BLaER1 (cell line): ENCODE data around the gene RNF187.
A peak's percentile ranks its signal among the peaks of the same experiment; 100 is the strongest.

Source experiments
- H3K27ac ChIP-seq: shearing (Covaris generic); formaldehyde crosslinking; 2 replicates; pipeline ENCODE4 v1.8.1; 2022
- H3K27me3 ChIP-seq: shearing (Covaris generic); formaldehyde crosslinking; 2 replicates; pipeline ENCODE4 v1.8.1; 2022
- H3K36me3 ChIP-seq: shearing (Covaris generic); formaldehyde crosslinking; 2 replicates; pipeline ENCODE4 v1.8.1; 2022
- H3K4me1 ChIP-seq: shearing (Covaris generic); formaldehyde crosslinking; 2 replicates; pipeline ENCODE4 v1.8.1; 2022
- H3K4me2 ChIP-seq: shearing (Covaris generic); formaldehyde crosslinking; 2 replicates; pipeline ENCODE4 v1.8.1; 2022
- H3K4me3 ChIP-seq: shearing (Covaris generic); formaldehyde crosslinking; 2 replicates; pipeline ENCODE4 v1.8.1; 2022
- H3K9ac ChIP-seq: shearing (Covaris generic); formaldehyde crosslinking; 2 replicates; pipeline ENCODE4 v1.8.1; 2022
- H3K9me3 ChIP-seq: shearing (Covaris generic); formaldehyde crosslinking; 2 replicates; pipeline ENCODE4 v1.8.1; 2022
- H4K20me1 ChIP-seq: shearing (Covaris generic); formaldehyde crosslinking; 2 replicates; pipeline ENCODE4 v1.8.1; 2022
- Cebpa-rat ChIP-seq: shearing (Covaris generic); IDR thresholded peaks from 2 replicates; pipeline ENCODE4 v1.8.1; 2022

The RNF187 gene

GRCh38 chr1:228487336-228488124 lies at the start of gene RNF187:
Gene RNF187 (plus strand): TSS chr1:228487382.
- peaks cover 35% of the 10 kb centered on the region for H3K36me3 ChIP-seq
- peak within 1 kb of the TSS; percentile 97 for H3K4me3 ChIP-seq
- H3K9ac ChIP-seq = peak within 1 kb of the TSS; percentile 97
- peak within 1 kb of the TSS; percentile 100 for H3K27ac ChIP-seq
- no peak for TF ChIP-seq Cebpa-rat
- H3K27me3 ChIP-seq = no peaks in the 10 kb centered on the region
- peaks cover 43% of the 10 kb centered on the region for H4K20me1 ChIP-seq
- peak within 1 kb of the TSS; percentile 97 for H3K4me2 ChIP-seq
- H3K9me3 ChIP-seq = no peaks in the 10 kb centered on the region
- peaks cover 40% of the 10 kb centered on the region for H3K4me1 ChIP-seq

DNA sequence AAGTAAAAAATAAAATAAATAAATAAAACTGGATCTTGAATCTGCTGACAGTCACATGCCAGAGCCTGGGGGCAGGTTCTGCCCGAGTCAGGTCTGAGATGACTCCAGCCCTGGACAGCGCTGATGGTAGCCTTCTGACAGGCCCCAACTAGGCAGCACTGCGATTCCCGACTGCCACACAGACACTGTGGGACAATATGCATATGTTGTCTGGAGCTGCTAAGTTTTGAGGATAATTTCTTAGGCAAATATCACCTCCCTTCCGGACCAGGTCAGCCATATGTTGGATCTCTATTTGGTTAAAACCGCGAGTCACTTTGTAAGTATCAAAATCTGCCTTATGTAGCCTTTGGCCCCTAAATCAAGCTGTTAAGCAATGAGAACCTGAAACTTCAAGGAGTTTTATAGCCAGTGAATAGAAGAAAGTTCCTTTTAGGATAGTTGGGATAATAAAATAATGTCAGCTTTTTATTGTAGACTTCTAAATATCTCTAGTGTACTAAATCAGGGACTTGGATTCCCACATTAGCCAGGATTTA lies 49.7 kb upstream of the RNF187 start:
- TF ChIP-seq Cebpa-rat = no peak
- Histone ChIP-seq H3K4me1 (no peaks in the 10 kb centered on the region), H3K9ac (no peak overlapping the region), H3K9me3 (no peaks in the 10 kb centered on the region), H4K20me1 (no peaks in the 10 kb centered on the region), H3K27ac (no peak overlapping the region), H3K4me3 (no peak overlapping the region), H3K27me3 (no peaks in the 10 kb centered on the region), H3K4me2 (no peak overlapping the region), H3K36me3 (no peaks in the 10 kb centered on the region)

DNA sequence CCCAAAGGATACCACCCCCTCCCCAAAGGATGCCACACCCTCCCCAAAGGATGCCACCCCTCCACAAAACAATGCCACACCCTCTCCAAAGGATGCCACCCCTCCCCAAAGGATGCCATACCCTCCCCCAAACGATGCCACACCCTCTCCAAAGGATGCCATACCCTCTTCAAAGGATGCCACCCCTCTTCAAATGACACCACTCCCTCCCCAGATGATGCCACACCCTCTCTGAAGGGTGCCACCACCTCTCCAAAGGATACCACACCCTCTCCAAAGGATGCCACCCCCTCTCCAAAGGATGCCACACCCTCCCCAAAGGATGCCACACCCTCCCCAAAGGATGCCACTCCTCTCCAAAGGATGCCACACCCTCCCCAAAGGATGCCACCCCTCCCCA lies 48.9 kb upstream of the RNF187 start:
- no peaks in the 10 kb centered on the region for H3K27me3 ChIP-seq
- H3K9me3 ChIP-seq = no peaks in the 10 kb centered on the region
- H4K20me1 ChIP-seq = no peaks in the 10 kb centered on the region
- H3K4me1 ChIP-seq = no peaks in the 10 kb centered on the region
- no peak overlapping the region for H3K9ac ChIP-seq
- TF ChIP-seq Cebpa-rat = no peak
- no peak overlapping the region for H3K4me3 ChIP-seq
- H3K36me3 ChIP-seq = no peaks in the 10 kb centered on the region
- H3K27ac ChIP-seq = no peak overlapping the region
- H3K4me2 ChIP-seq = no peak overlapping the region

- Histone ChIP-seq H3K4me1 (no peaks in the 10 kb centered on the region), H3K27me3 (peaks cover 16% of the 10 kb centered on the region), H3K9me3 (no peaks in the 10 kb centered on the region; the same call in 1 of the 2 replicates), H3K4me2 (no peak overlapping the region), H3K27ac (no peak overlapping the region), H3K9ac (no peak overlapping the region), H3K36me3 (no peaks in the 10 kb centered on the region), H4K20me1 (no peaks in the 10 kb centered on the region), H3K4me3 (no peak overlapping the region)
- TF ChIP-seq Cebpa-rat = no peak
These were observed 46.3 kb upstream of the RNF187 start for GRCh38 chr1:228440761-228441500.

DNA sequence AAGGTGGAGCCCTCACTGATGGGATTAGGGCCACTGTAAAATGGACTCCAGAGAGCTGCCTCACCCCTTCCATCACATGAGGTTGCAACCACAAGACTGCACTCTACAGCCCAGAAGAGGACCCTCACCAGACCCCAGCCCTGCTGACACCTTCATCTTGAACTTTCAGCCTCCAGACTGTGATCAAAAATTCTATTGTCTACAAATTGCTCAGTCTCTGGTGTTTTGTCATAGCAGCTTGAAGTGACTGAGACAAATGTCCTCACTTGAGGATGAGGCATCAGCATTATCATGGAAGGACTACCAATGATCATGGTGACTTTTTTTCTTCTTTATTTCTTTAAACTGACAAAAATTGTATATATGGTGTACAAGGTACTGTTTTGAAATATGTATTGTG lies 43.8 kb upstream of the RNF187 start:
- no peaks in the 10 kb centered on the region for H3K36me3 ChIP-seq
- H3K4me3 ChIP-seq = no peak overlapping the region
- no peak overlapping the region for H3K4me2 ChIP-seq
- TF ChIP-seq Cebpa-rat = no peak
- H3K4me1 ChIP-seq = no peaks in the 10 kb centered on the region
- H3K27ac ChIP-seq = no peak overlapping the region
- no peaks in the 10 kb centered on the region for H4K20me1 ChIP-seq
- peaks cover 3% of the 10 kb centered on the region; the same call in 1 of the 2 replicates for H3K9me3 ChIP-seq
- peaks cover 28% of the 10 kb centered on the region for H3K27me3 ChIP-seq
- no peak overlapping the region for H3K9ac ChIP-seq

DNA sequence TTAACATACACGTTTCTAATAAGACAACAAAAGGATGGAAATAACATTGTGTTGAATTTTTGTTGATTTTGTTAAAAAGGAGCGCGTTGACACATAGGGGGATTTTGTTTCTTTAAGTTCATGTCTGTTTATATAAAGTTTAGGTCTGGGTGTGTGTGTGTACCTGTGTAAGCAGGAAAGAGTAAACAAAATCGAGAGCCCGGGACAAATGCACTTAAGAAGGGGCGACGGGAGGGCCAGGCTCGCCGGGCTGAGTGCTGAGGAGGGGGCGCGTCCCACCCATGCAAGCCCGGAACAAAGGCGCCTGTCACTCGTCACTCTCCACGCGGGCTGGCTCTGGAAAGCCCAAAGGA lies 41.7 kb upstream of the RNF187 start:
- Histone ChIP-seq H3K9me3 (peaks cover 3% of the 10 kb centered on the region; the same call in 1 of the 2 replicates), H3K36me3 (no peaks in the 10 kb centered on the region), H3K4me1 (no peaks in the 10 kb centered on the region), H3K4me3 (no peak overlapping the region), H3K4me2 (no peak overlapping the region), H3K27ac (no peak overlapping the region), H3K27me3 (peaks cover 28% of the 10 kb centered on the region), H3K9ac (no peak overlapping the region), H4K20me1 (no peaks in the 10 kb centered on the region)
- TF ChIP-seq Cebpa-rat = no peak

DNA sequence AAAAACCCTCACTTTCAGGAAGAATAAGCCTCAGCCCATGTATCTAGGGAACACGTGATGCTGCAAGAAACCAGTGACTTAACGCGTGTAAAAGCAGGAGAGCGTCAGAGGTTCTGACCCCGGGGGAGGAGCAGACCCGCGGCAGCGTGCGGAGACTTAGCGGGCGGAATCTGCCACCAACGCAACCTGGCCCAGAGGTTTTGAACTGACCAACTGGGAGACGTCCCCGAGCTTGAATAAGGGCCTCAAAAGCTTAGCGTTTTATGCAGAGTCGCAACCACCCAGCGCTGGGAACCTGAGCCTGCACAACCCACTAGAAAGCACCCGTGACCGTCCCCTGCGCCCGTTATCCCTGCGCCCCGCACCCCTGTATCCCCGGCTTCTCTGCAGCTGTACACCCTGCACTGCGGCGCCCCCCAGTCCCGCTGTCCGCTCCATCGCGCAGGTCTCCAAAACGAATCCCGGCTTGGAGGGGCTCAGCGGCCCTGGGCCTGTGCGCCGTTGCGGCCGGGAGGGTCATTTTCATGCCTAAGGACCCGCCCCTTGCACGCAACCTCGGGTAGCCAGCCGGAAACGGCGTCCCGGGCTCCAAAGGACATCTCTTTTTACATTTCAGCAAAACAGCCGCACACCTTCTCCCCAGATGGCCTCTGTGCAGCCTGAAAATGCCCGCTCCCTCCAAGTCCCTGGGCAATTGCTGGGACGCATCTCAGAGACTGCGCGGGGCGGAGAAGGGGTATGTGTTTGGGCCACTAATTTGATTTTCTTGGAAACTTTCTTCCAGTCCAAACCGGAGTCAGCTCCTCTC lies 41.1 kb upstream of the RNF187 start:
- H3K4me2 ChIP-seq = no peak overlapping the region
- H4K20me1 ChIP-seq = no peaks in the 10 kb centered on the region
- H3K36me3 ChIP-seq = no peaks in the 10 kb centered on the region
- peaks cover 3% of the 10 kb centered on the region; the same call in 1 of the 2 replicates for H3K9me3 ChIP-seq
- H3K27me3 ChIP-seq = peaks cover 28% of the 10 kb centered on the region
- no peak for TF ChIP-seq Cebpa-rat
- no peak overlapping the region for H3K9ac ChIP-seq
- no peaks in the 10 kb centered on the region for H3K4me1 ChIP-seq
- H3K4me3 ChIP-seq = no peak overlapping the region
- no peak overlapping the region for H3K27ac ChIP-seq

GRCh38 chr1:228446852-228447251 lies 40.3 kb upstream of the RNF187 start:
- TF ChIP-seq Cebpa-rat = no peak
- peaks cover 28% of the 10 kb centered on the region for H3K27me3 ChIP-seq

GRCh38 chr1:228448372-228448771 lies 38.8 kb upstream of the RNF187 start:
- Histone ChIP-seq H3K4me2 (no peak overlapping the region), H3K27ac (no peak overlapping the region), H3K4me3 (no peak overlapping the region), H3K36me3 (no peaks in the 10 kb centered on the region), H3K27me3 (peaks cover 28% of the 10 kb centered on the region), H3K9ac (no peak overlapping the region), H3K9me3 (peaks cover 3% of the 10 kb centered on the region; the same call in 1 of the 2 replicates), H4K20me1 (no peaks in the 10 kb centered on the region), H3K4me1 (no peaks in the 10 kb centered on the region)
- no peak for TF ChIP-seq Cebpa-rat

More at GRCh38 chr1:228446852-228447251, 40.3 kb upstream of the RNF187 start:
- Histone ChIP-seq H3K4me2 (no peak overlapping the region), H4K20me1 (no peaks in the 10 kb centered on the region), H3K9ac (no peak overlapping the region), H3K36me3 (no peaks in the 10 kb centered on the region), H3K9me3 (peaks cover 3% of the 10 kb centered on the region; the same call in 1 of the 2 replicates), H3K27ac (no peak overlapping the region), H3K4me3 (no peak overlapping the region), H3K4me1 (no peaks in the 10 kb centered on the region)
